ENCODE results near the gene CATSPERE.

GRCh38 chr1:244645890-244646289 lies 184.8 kb downstream of the CATSPERE start:
- no peak for TF ChIP-seq POLR2A (IDR thresholded peaks at IDR 0.05)
- no peak for TF ChIP-seq CTCF (IDR thresholded peaks at IDR 0.05)

Measured in adrenal gland (tissue), 5 donors.